GM12878 (cell line): ENCODE measurements around the gene HAS3. TPM values are rescaled to one million over a fixed set of nuclear protein-coding genes. Genes with fewer than 3 reads are reported as not detected.

Experiments
- ATAC-seq: fragments of 200-7000 bp; cut with Tn5 transposase; 3 replicates; pipeline ENCODE4 v1.9.1; 2020; ENCODE audit warnings: mild to moderate bottlenecking, moderate library complexity
- BruUV-seq: library from RNA; stranded (reverse); fragments of 400-500 nt; replicated peaks from 2 replicates; lab custom pipeline; 2021; lab: Mats Ljungman, UMichigan
- CTCF ChIA-PET: fragments of 300-600 bp; sonication (Branson Sonifier 250); formaldehyde crosslinking; extraction: SDS; loops from one replicate; lab custom pipeline; 2021; ENCODE audit warnings: inconsistent platforms; lab: Yijun Ruan, JAX
- POLR2A ChIA-PET: fragments of 350-600 bp; formaldehyde crosslinking; extraction: SDS; loops from one replicate; lab custom pipeline; 2021; ENCODE audit warnings: inconsistent platforms; lab: Charles Lee
- RAD21 ChIA-PET: fragments of 300-600 bp; sonication (Branson Sonifier 250); formaldehyde crosslinking; loops from one replicate; lab custom pipeline; 2023; ENCODE audit warnings: antibody characterized with exemption; ENCODE audit not compliant: unreplicated experiment; lab: Charles Lee
- SMC1A ChIA-PET: fragments of 300-600 bp; sonication (Branson Sonifier 250); formaldehyde crosslinking; loops from one replicate; lab custom pipeline; 2023; ENCODE audit not compliant: unreplicated experiment, uncharacterized antibody; lab: Charles Lee
- DNase-seq: peaks from one replicate; pipeline ENCODE4 v3.0.0-alpha.2; 2011; ENCODE audit warnings: low read depth, low spot score
- FAIRE-seq: peaks from 3 replicates; lab custom pipeline; 2011; peaks lifted over from hg19 to GRCh38; lab: Jason Lieb, UNC
- H2AFZ ChIP-seq: 2 replicates; pipeline ENCODE4 v1.6.0; 2011; ENCODE audit warnings: low read depth, low read length, control low read depth; ENCODE audit not compliant: control insufficient read depth
- H3K27ac ChIP-seq: 2 replicates; pipeline ENCODE4 v1.5.1; 2011; ENCODE audit warnings: control low read depth; ENCODE audit not compliant: control insufficient read depth, insufficient read depth
- H3K27me3 ChIP-seq, 2 experiments: replicated peaks in 1 of 2; 2 replicates each; pipeline versions ENCODE4 v1.6.0 to v1.6.1; 2011; ENCODE audit warnings: low read length in 1 of 2; ENCODE audit not compliant: control insufficient read depth in 2 of 2, insufficient read depth in 2 of 2
- H3K36me3 ChIP-seq, 2 experiments: 2 replicates each; pipeline ENCODE4 v1.5.1; 2011; ENCODE audit warnings: low read length in 1 of 2; ENCODE audit not compliant: control insufficient read depth in 2 of 2, insufficient read depth in 2 of 2
- H3K4me1 ChIP-seq: 2 replicates; pipeline ENCODE4 v1.6.1; 2011; ENCODE audit warnings: mild to moderate bottlenecking, low read length, moderate library complexity, mixed read lengths; ENCODE audit not compliant: control insufficient read depth, insufficient read depth
- H3K4me2 ChIP-seq: 2 replicates; pipeline ENCODE4 v1.6.0; 2011; ENCODE audit warnings: control low read depth; ENCODE audit not compliant: control insufficient read depth, insufficient read depth
- H3K4me3 ChIP-seq: fragments of 200-600 bp; sonication (generic); 2 replicates; pipeline ENCODE4 v1.5.1; 2016
- H3K79me2 ChIP-seq: 2 replicates; pipeline ENCODE4 v1.6.0; 2011; ENCODE audit warnings: low read length; ENCODE audit not compliant: control insufficient read depth, insufficient read depth
- H3K9ac ChIP-seq: 2 replicates; pipeline ENCODE4 v1.8.0; 2011; ENCODE audit warnings: low read length, control low read depth, mixed read lengths; ENCODE audit not compliant: control insufficient read depth, insufficient read depth
- H3K9me3 ChIP-seq: replicated peaks from 3 replicates; pipeline ENCODE4 v1.5.1; 2011; ENCODE audit warnings: mild to moderate bottlenecking, low read length; ENCODE audit not compliant: control insufficient read depth, insufficient read depth
- H4K20me1 ChIP-seq: 2 replicates; pipeline ENCODE4 v1.6.0; 2011; ENCODE audit not compliant: control insufficient read depth, insufficient read depth
- EP300 ChIP-seq, 2 experiments: fragments of 150-350 bp in 1 of 2; IDR thresholded peaks; 2 replicates each; pipeline ENCODE4 v1.6.1; 2011 to 2012; ENCODE audit warnings: low read depth in 2 of 2, low read length in 2 of 2, borderline replicate concordance in 1 of 2, improper control_type of control experiment in 1 of 2, inconsistent platforms in 1 of 2; ENCODE audit not compliant: control insufficient read depth in 1 of 2
- FOS ChIP-seq: IDR thresholded peaks from 3 replicates; pipeline ENCODE4 v1.6.1; 2011; ENCODE audit warnings: borderline replicate concordance; ENCODE audit not compliant: insufficient read length; ENCODE audit errors: extremely low read depth
- GABPA ChIP-seq: IDR thresholded peaks from 2 replicates; pipeline ENCODE4 v1.6.1; 2014; ENCODE audit warnings: antibody characterized with exemption, low read depth, mild to moderate bottlenecking, inconsistent platforms
- NFYA ChIP-seq: IDR thresholded peaks from 2 replicates; pipeline ENCODE4 v1.6.1; 2011; ENCODE audit warnings: low read depth, mild to moderate bottlenecking, low read length, improper control_type of control experiment, borderline replicate concordance
- NFYB ChIP-seq: IDR thresholded peaks from 2 replicates; pipeline ENCODE4 v1.6.1; 2011; ENCODE audit warnings: low read depth, mild to moderate bottlenecking, low read length, improper control_type of control experiment, moderate library complexity; ENCODE audit not compliant: insufficient read depth
- POLR2AphosphoS2 ChIP-seq: IDR thresholded peaks from 2 replicates; pipeline ENCODE4 v1.6.1; 2011; ENCODE audit warnings: low read depth, mild to moderate bottlenecking, low read length, improper control_type of control experiment, moderate library complexity
- SIX5 ChIP-seq: IDR thresholded peaks from 2 replicates; pipeline ENCODE4 v1.6.1; 2011; ENCODE audit warnings: mild to moderate bottlenecking, low read depth, low read length, moderate library complexity; ENCODE audit not compliant: severe bottlenecking
- SUPT20H ChIP-seq: IDR thresholded peaks from 2 replicates; pipeline ENCODE4 v1.6.1; 2011; ENCODE audit warnings: low read depth, mild to moderate bottlenecking, low read length, moderate library complexity, borderline replicate concordance; ENCODE audit not compliant: control insufficient read depth
- YBX1 ChIP-seq: fragments of 450-650 bp; IDR thresholded peaks from 2 replicates; pipeline ENCODE4 v1.6.1; 2016; ENCODE audit warnings: antibody characterized with exemption
- ZNF592 ChIP-seq: fragments of 450-650 bp; IDR thresholded peaks from 2 replicates; pipeline ENCODE4 v1.6.1; 2017; ENCODE audit warnings: mild to moderate bottlenecking, moderate library complexity
- ZNF622 ChIP-seq: fragments of 450-650 bp; IDR thresholded peaks from 2 replicates; pipeline ENCODE4 v1.6.1; 2017; ENCODE audit warnings: mild to moderate bottlenecking, inconsistent platforms
- WGBS: methylation state at CpG from one replicate; pipeline ENCODE4 v1.1.6; 2016; ENCODE audit warnings: low lambda C conversion rate; ENCODE audit not compliant: insufficient replicate concordance, insufficient coverage; ENCODE audit errors: missing lambda C conversion rate; 5-methylcytosine and 5-hydroxymethylcytosine counted together
- in situ Hi-C: fragments of 300-500 bp; cut with MboI; formaldehyde crosslinking; loops from 9 replicates; pipeline ENCODE4 v1.14.3; 2018; ENCODE audit warnings: mixed read lengths
- intact Hi-C: fragments of 100-400 bp; cut with micrococcal nuclease; formaldehyde crosslinking; loops from one replicate; pipeline ENCODE4 v1.14.2; 2022; ENCODE audit not compliant: unreplicated experiment
- polyA plus RNA-seq, 11 experiments: library from polyadenylated mRNA; depleted of rRNA in 4 of 11; unstranded in 6 of 11; stranded (reverse) in 5 of 11; fragments of >200 nt; fragmentation: Nextera tagmentation in 4 of 11; fragmentation: Illumina TruSeq in 1 of 11; extraction: Ambion mirVana in 4 of 11; extraction: Trizol in 1 of 11; gene quantifications; 1 replicate in 1 of 11; 2 replicates in 10 of 11; pipeline versions ENCODE4 v1.2.1 to v1.2.3, GENCODE V29; 2011 to 2016; ENCODE audit warnings: inconsistent platforms in 2 of 11, missing spikeins in 2 of 11, low read depth in 1 of 11
- total RNA-seq, 4 experiments: library from RNA; depleted of rRNA in 3 of 4; stranded (reverse); fragments of >200 nt in 3 of 4; fragmentation: Illumina TruSeq in 1 of 4; extraction: Trizol in 1 of 4; gene quantifications; 2 replicates each; pipeline versions ENCODE4 v1.2.1 to v1.2.3, GENCODE V29; 2013 to 2021

The HAS3 gene
- total and polyA plus RNA-seq, 10 of the 15 experiments (the other 5 are each of a cell fraction or from before 2014, with no cell fraction given) = 0.06 to 0.56 (median 0.19) TPM; not detected in 2

- no peak overlapping the region for H3K4me2 ChIP-seq
- no peaks in the 10 kb centered on the region for H4K20me1 ChIP-seq
- no TSS peak for BruUV-seq
- no peak overlapping the region for H2AFZ ChIP-seq
- ATAC-seq = no peak
- no peaks in the 10 kb centered on the region; a peak in 1 of 4 replicates for H3K36me3 ChIP-seq
- POLR2A ChIA-PET = interaction anchor here (1.1 kb wide), 1 partner anchor 23 kb away, joined by 4 read pairs; no protein-coding TSS in a partner anchor
- RAD21 ChIA-PET = interaction anchor here (0.6 to 1.0 kb wide), 2 partner anchors 263 to 495 kb away, joined by 3 read pairs; no protein-coding TSS in a partner anchor
- peaks cover 1 to 3% of the 10 kb centered on the region in 2 experiments; a peak in 1 of 4 replicates for H3K27me3 ChIP-seq
- CTCF ChIA-PET = interaction anchor here (0.6 to 1.4 kb wide), 4 partner anchors 10 to 178 kb away, joined by 3 to 4 read pairs (median 3); no protein-coding TSS in a partner anchor
- intact Hi-C loops = no loop called here
- in situ Hi-C loops = no loop called here
- no peaks in the 10 kb centered on the region for H3K79me2 ChIP-seq
- H3K27ac ChIP-seq = no peak overlapping the region
- WGBS = 91% methylated on average over 7 of the region's 7 CpGs
- no peak for FAIRE-seq
- TF ChIP-seq ZNF622 = no peak
- no peak for TF ChIP-seq EP300 (IDR thresholded peaks at IDR 0.05; ENCODE audit: borderline replicate concordance in 1 of 2, control insufficient read depth in 1 of 2, low read depth in 2 of 2, low read length in 2 of 2)
- no peak for TF ChIP-seq ZNF592
- TF ChIP-seq FOS = no peak
- no peak for TF ChIP-seq POLR2AphosphoS2
- no peak for TF ChIP-seq YBX1
- no peak for TF ChIP-seq GABPA
- TF ChIP-seq SIX5 = no peak
- no peak for TF ChIP-seq SUPT20H
- no peak for TF ChIP-seq NFYB
- no peak for TF ChIP-seq NFYA
- DNase-seq = no peak
- H3K9me3 ChIP-seq = no peaks in the 10 kb centered on the region
- SMC1A ChIA-PET = interaction anchor here (0.9 to 4.3 kb wide), 2 partner anchors 13 to 263 kb away, joined by 3 to 20 read pairs; no protein-coding TSS in a partner anchor
- no peak overlapping the region for H3K4me3 ChIP-seq
- H3K4me1 ChIP-seq = peaks cover 6% of the 10 kb centered on the region
- H3K9ac ChIP-seq = no peak overlapping the region
Observed at GRCh38 chr16:69110406-69110805, 5.0 kb downstream of the HAS3 start.
